ENCODE measurements around the gene P3R3URF.
A peak's percentile ranks its signal among the peaks of the same experiment; 100 is the strongest.
"Not testable (repeated sequence)": the region's sequence is repeated elsewhere in the genome, so short reads cannot be mapped to it uniquely, and the experiment has no call there.

Gene P3R3URF

DNA sequence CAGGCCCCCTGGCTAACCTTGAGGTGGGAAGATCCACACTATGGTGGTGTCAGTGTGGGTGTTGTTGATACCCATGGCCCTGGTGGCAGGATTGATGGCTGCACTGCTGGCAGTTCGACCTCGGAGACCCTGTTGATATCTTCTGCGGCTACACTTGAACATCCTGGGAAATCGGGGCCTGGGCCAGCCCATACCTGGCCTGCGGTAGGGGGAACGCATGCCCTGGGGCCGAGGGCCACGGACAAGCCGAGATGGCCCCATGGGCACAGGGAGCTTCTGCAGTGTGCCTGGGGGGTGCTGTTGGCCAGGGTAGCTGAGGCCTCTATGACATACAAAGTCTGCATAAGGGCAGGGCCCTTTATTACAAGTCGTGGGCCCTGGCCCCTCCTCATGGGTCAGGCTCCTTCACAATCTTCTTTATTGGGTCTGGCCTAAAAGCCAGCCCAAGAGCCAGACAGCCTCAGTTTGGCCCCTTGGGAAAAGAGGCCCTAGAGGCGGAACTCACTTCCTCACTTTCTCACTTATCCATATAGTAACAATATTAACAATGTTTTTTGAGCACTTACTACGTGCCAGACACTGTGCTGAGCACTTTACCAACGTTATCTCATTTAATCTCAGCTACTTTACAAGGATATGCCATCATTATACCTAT lies at the start of gene P3R3URF:
Gene P3R3URF (minus strand): TSS at position 278 of the 655 bp plus-strand sequence. CDS start 17 bp downstream, at position 261.
- DNase-seq (ENCODE audit: low spot score): no peak
- in situ Hi-C loops (cut with MboI; ENCODE audit: low sequenced_read_pairs, unreplicated experiment): loop anchor here (5.0 kb wide), 1 partner anchor 139 kb away; no protein-coding TSS in a partner anchor

DNA sequence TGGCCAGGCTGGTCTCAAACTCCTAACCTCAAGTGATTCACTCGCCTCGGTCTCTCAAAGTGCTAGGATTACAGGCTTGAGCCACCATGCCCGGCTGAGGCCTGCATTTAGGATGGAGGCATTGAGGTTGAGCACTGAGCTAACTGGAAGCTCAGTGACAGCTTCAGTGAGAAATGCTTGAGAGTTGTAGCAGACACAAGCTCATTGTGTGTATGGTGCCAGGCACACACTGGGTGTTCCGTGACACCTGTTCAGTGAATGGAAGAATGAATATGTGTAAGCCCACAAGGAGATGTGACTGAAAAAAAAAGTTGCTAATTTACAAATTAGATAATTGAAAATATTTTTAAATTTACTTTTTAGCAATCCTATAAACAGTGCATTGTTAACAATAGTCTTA lies 48.7 kb upstream of the P3R3URF start:
- DNase-seq (ENCODE audit: low spot score): no peak
- in situ Hi-C loops (cut with MboI; ENCODE audit: low sequenced_read_pairs, unreplicated experiment): no loop called here
- TF ChIP-seq, protein P1, sequence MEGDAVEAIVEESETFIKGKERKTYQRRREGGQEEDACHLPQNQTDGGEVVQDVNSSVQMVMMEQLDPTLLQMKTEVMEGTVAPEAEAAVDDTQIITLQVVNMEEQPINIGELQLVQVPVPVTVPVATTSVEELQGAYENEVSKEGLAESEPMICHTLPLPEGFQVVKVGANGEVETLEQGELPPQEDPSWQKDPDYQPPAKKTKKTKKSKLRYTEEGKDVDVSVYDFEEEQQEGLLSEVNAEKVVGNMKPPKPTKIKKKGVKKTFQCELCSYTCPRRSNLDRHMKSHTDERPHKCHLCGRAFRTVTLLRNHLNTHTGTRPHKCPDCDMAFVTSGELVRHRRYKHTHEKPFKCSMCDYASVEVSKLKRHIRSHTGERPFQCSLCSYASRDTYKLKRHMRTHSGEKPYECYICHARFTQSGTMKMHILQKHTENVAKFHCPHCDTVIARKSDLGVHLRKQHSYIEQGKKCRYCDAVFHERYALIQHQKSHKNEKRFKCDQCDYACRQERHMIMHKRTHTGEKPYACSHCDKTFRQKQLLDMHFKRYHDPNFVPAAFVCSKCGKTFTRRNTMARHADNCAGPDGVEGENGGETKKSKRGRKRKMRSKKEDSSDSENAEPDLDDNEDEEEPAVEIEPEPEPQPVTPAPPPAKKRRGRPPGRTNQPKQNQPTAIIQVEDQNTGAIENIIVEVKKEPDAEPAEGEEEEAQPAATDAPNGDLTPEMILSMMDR (IDR thresholded peaks at IDR 0.05; ENCODE audit: borderline replicate concordance, control extremely low read depth, extremely low read depth, insufficient read depth, missing control alignments): no peak

More for the DNA sequence above, at the start of gene P3R3URF:
- TF ChIP-seq, protein P1 (IDR thresholded peaks at IDR 0.05; ENCODE audit: borderline replicate concordance, control extremely low read depth, extremely low read depth, insufficient read depth, missing control alignments): no peak

DNA sequence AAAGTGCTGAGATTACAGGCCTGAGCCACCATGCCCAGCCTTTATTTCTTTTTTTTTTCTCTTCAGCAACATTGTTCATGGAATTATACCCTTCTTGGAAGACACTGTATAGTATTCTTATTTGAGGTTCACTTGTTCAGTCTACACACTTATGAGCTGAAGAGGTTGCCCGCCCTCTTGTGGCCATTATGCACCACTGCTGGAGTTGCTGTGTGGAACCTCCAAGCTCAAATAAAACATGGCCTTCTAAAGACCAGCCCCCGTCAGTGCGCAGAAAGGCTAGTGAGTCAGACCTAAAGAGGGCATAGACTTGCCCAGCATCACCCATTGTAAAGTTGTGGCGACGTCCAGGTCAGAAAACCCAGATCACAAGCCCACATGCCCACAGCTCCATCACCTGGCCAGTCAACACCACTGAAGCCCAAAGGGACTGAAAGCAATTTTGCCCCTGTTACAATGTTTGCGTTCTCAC lies 47.2 kb upstream of the P3R3URF start:
- peak; percentile 77 for DNase-seq (ENCODE audit: low spot score)
- in situ Hi-C loops (cut with MboI; ENCODE audit: low sequenced_read_pairs, unreplicated experiment): no loop called here
- TF ChIP-seq, protein P1 (IDR thresholded peaks at IDR 0.05; ENCODE audit: borderline replicate concordance, control extremely low read depth, extremely low read depth, insufficient read depth, missing control alignments): peak; percentile 94

DNA sequence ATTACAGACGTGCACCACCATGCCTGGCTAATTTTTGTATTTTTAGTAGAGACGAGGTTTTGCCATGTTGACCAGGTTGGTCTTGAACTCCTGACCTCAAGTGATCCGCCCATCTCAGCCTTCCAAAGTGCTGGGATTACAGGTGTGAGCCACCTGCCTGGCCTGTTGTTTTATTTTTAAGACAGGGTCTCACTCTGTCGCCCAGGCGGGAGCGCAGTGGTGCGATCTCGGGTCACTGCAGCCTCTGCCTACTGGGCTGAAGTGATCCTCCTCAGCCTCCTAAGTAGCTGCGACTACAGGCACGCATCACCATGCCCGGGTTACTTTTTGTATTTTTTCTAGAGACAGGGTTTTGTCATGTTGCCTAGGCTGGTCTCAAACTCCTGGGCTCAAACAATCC lies 46.8 kb upstream of the P3R3URF start:
- DNase-seq (ENCODE audit: low spot score); in situ Hi-C loops (cut with MboI; ENCODE audit: low sequenced_read_pairs, unreplicated experiment): not testable (repeated sequence)

DNA sequence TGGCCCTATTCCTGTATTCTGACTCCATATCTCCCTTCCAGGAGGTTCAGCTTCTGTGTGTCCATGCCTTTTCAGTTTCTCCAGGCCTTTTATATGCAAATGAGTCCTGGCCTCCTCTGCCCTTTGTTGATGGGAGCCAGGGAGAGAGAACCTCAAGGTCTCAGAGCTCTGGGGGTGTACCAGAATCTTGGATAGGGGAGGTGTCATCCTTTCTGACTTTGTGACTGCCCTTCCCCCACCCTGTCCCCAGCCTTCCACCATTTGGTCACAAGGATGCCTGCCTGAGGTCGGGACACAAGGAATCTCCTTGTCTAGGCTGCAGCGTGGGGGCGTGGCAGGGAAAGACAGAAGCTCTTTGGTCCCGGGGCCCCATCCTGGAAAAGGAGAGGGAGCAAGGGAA lies 45.5 kb upstream of the P3R3URF start:
- in situ Hi-C loops (cut with MboI; ENCODE audit: low sequenced_read_pairs, unreplicated experiment): no loop called here
- TF ChIP-seq, protein P1 (IDR thresholded peaks at IDR 0.05; ENCODE audit: borderline replicate concordance, control extremely low read depth, extremely low read depth, insufficient read depth, missing control alignments): no peak
- DNase-seq (ENCODE audit: low spot score): no peak

DNA sequence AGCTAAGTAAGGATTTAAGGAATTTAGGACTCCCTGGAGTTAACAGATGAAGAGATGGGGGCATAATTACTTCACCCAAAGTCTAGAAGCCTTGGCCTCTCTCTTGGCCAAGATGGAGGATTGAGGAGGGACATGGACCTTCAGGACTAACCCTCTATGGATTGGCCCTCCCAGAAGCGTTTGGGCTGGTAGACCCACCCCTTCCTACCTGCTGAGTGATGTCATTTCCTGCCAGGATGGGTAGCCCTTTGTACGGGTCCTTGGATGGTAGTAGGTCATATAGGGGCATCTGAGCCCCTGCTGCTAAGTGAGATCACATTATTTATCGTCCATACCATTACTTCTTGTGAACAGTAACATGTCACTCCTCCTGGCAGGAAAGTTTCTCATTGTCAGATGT lies 44.5 kb upstream of the P3R3URF start:
- no peak for DNase-seq (ENCODE audit: low spot score)
- TF ChIP-seq, protein P1 (IDR thresholded peaks at IDR 0.05; ENCODE audit: borderline replicate concordance, control extremely low read depth, extremely low read depth, insufficient read depth, missing control alignments): no peak
- in situ Hi-C loops (cut with MboI; ENCODE audit: low sequenced_read_pairs, unreplicated experiment): no loop called here
